Measurements from ENCODE around the gene XYLT1.

DNA sequence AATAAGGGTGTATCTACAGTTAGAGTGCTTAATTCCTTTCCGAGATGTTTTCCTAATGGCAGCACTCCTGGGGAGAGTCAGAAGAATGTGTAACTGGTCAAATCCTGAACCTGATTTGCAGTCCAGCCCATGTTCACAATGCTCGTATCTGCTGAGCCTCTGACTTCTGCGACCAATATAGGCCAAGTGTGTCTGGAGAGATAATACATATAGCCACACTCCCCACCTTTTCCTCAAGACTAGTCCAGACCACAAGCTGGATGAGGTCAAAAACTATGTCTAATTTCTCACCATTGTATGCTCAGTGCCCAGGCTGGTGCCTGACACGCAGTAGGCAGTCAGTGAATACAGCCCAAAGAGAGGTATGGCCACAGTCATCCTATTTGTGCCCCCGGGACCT lies 58.0 kb downstream of the XYLT1 start:
- TF ChIP-seq CEBPB (IDR thresholded peaks at IDR 0.05) (no peak), RAD21 (IDR thresholded peaks at IDR 0.05; ENCODE audit: low read depth) (no peak), YY1 (IDR thresholded peaks at IDR 0.05; ENCODE audit: low read depth) (no peak), FOXM1 (IDR thresholded peaks at IDR 0.05; ENCODE audit: borderline replicate concordance, low read depth) (no peak), NFIC (IDR thresholded peaks at IDR 0.05) (no peak), MAX (IDR thresholded peaks at IDR 0.05) (no peak), EGR1 (IDR thresholded peaks at IDR 0.05) (no peak), TAF1 (IDR thresholded peaks at IDR 0.05; ENCODE audit: low read depth) (no peak), TEAD4 (IDR thresholded peaks at IDR 0.05) (no peak), EP300 (IDR thresholded peaks at IDR 0.05; ENCODE audit: borderline replicate concordance) (no peak), CREB1 (IDR thresholded peaks at IDR 0.05; ENCODE audit: low read depth) (no peak)
- TF ChIP-seq, protein P1, sequence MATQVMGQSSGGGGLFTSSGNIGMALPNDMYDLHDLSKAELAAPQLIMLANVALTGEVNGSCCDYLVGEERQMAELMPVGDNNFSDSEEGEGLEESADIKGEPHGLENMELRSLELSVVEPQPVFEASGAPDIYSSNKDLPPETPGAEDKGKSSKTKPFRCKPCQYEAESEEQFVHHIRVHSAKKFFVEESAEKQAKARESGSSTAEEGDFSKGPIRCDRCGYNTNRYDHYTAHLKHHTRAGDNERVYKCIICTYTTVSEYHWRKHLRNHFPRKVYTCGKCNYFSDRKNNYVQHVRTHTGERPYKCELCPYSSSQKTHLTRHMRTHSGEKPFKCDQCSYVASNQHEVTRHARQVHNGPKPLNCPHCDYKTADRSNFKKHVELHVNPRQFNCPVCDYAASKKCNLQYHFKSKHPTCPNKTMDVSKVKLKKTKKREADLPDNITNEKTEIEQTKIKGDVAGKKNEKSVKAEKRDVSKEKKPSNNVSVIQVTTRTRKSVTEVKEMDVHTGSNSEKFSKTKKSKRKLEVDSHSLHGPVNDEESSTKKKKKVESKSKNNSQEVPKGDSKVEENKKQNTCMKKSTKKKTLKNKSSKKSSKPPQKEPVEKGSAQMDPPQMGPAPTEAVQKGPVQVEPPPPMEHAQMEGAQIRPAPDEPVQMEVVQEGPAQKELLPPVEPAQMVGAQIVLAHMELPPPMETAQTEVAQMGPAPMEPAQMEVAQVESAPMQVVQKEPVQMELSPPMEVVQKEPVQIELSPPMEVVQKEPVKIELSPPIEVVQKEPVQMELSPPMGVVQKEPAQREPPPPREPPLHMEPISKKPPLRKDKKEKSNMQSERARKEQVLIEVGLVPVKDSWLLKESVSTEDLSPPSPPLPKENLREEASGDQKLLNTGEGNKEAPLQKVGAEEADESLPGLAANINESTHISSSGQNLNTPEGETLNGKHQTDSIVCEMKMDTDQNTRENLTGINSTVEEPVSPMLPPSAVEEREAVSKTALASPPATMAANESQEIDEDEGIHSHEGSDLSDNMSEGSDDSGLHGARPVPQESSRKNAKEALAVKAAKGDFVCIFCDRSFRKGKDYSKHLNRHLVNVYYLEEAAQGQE (IDR thresholded peaks at IDR 0.05; ENCODE audit: low read depth) = no peak
- TF ChIP-seq, protein P2, sequence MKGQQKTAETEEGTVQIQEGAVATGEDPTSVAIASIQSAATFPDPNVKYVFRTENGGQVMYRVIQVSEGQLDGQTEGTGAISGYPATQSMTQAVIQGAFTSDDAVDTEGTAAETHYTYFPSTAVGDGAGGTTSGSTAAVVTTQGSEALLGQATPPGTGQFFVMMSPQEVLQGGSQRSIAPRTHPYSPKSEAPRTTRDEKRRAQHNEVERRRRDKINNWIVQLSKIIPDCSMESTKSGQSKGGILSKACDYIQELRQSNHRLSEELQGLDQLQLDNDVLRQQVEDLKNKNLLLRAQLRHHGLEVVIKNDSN (IDR thresholded peaks at IDR 0.05) = no peak

All from Ishikawa (cell line).